ENCODE results near the gene PGAP6.
"Not testable (repeated sequence)": the region's sequence is repeated elsewhere in the genome, so short reads cannot be mapped to it uniquely, and the experiment has no call there.

PGAP6 gene, protein sequence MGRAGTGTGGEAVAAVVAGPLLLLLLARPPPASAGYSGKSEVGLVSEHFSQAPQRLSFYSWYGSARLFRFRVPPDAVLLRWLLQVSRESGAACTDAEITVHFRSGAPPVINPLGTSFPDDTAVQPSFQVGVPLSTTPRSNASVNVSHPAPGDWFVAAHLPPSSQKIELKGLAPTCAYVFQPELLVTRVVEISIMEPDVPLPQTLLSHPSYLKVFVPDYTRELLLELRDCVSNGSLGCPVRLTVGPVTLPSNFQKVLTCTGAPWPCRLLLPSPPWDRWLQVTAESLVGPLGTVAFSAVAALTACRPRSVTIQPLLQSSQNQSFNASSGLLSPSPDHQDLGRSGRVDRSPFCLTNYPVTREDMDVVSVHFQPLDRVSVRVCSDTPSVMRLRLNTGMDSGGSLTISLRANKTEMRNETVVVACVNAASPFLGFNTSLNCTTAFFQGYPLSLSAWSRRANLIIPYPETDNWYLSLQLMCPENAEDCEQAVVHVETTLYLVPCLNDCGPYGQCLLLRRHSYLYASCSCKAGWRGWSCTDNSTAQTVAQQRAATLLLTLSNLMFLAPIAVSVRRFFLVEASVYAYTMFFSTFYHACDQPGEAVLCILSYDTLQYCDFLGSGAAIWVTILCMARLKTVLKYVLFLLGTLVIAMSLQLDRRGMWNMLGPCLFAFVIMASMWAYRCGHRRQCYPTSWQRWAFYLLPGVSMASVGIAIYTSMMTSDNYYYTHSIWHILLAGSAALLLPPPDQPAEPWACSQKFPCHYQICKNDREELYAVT

DNA sequence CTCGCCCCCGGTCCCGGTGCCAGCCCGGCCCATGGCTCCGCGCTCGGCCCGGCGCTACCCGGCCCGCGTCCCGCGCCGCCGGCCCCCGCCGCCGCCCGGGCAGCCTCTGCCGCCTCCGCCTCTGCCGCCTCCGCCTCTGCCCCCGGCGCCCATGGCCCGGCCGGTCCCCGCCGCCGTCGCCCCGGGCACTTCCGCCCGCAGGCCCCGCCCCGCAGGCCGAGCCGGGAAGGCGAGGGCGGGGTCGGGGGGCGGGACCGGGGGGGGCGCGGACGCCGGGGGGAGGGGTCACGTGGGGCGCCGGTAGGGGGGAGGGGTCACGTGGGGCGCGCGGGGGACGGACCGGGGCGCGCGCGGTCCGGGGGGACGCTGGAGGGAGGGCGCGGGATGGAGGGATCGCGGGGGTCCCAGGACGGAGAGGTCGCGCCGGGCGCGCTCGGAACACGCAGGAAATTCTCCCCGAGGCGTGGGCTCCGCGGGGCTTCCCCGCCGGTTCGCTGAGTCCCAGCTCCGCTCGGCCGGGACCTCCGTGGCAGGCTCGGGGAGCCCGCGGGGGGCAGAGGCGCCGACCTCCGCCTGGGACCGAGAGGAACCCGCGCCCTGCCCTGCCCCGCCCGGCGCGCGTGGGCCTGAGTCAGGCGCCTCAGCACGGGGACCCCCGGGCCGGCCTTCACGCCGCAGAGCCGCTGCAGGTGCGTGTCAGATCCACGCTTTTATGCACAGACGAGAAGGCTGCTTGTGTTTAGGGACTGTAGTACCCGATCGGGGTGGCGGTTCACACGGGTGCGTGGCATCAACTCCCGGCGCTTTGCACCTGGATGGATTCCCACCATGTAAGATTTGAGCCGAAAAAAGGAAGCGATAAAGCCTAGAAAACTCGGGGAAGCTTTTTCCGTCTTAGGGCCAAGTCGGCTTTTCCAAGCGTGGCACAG, at the start of gene PGAP6:
Gene PGAP6 (minus strand): TSS at position 190 of the 929 bp plus-strand sequence. CDS start 157 bp downstream, at position 33.
- Mint-ChIP-seq H3K27ac (peak within 1 kb of the TSS; percentile 50), H3K4me1 (ENCODE audit: low read depth) (peaks cover 28% of the 10 kb centered on the region), H3K9me3 (ENCODE audit: low read depth) (no peaks in the 10 kb centered on the region), H3K36me3 (no peaks in the 10 kb centered on the region), H3K27me3 (no peaks in the 10 kb centered on the region), H3K4me3 (peak within 1 kb of the TSS; percentile 87)

DNA sequence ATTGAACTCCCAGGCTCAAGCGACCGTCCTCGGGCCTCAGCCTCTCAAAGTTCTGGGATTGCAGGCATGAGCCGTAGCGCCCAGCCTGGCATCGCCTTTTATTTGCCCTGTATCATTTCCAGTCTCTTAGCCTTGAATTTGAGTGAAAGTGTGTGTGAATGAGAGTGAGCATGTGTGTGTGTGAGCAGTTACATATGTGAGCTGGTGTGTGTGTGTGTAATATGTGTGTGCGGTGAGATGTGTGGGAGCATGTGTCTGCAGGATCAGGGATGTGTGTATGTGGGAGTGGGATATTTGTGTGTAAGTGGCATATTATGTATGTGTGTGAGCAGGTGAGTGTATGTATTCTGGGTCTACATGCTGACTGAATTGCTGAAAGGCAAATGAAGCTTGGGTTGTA, 49.1 kb upstream of the PGAP6 start:
- H3K4me1 Mint-ChIP-seq (ENCODE audit: low read depth), result peaks cover 28% of the 10 kb centered on the region
- H3K9me3 Mint-ChIP-seq (ENCODE audit: low read depth), result no peaks in the 10 kb centered on the region
- H3K4me3 Mint-ChIP-seq, result no peak overlapping the region
- no peak overlapping the region for H3K27ac Mint-ChIP-seq
- peaks cover 3% of the 10 kb centered on the region for H3K36me3 Mint-ChIP-seq
- H3K27me3 Mint-ChIP-seq, result no peaks in the 10 kb centered on the region

DNA sequence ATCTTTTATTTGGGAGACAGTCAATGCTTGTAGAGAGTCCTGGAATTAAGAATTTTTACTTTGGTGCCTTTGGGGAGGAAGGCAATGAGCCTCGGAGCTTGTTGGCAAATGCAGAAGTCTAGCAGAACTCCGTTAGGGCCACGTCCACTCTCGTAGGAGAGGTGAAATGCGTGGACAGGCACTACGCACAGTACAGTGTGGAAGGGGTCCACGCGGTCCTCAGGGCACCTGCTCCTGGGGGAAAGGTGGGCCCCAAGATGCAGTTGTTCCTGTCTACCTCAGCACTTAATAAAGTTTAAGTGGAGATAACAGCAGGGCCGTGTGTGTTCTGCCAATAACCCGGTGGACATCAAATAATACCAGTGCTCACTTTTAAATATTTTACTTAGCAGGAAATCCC, 45.5 kb upstream of the PGAP6 start:
- Mint-ChIP-seq H3K27ac (peak overlapping the region; percentile 70), H3K27me3 (no peaks in the 10 kb centered on the region), H3K9me3 (ENCODE audit: low read depth) (no peaks in the 10 kb centered on the region), H3K4me3 (peak overlapping the region; percentile 91), H3K36me3 (peaks cover 3% of the 10 kb centered on the region), H3K4me1 (ENCODE audit: low read depth) (peaks cover 37% of the 10 kb centered on the region)

DNA sequence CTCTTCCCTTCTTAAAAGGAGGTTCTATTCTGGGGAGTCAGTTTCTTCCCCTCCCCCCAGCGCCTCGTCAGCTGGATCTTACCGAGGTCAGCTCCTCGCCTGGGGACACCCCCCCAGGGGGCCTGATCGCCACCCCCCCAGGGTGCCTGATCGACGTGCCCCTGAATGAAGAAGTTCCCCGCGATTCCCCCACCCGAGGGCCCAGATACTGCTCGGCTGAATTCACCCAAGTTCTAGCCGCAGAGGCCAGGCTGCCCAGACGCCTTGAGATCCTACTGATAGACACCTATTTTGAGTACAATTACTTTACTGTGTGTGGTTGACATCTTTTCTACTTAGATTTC, 45.1 kb upstream of the PGAP6 start:
- peak overlapping the region; percentile 91 for H3K4me3 Mint-ChIP-seq
- H3K9me3 Mint-ChIP-seq (ENCODE audit: low read depth), result no peaks in the 10 kb centered on the region
- H3K36me3 Mint-ChIP-seq, result peaks cover 3% of the 10 kb centered on the region
- peak overlapping the region; percentile 70 for H3K27ac Mint-ChIP-seq
- no peaks in the 10 kb centered on the region for H3K27me3 Mint-ChIP-seq
- H3K4me1 Mint-ChIP-seq (ENCODE audit: low read depth), result peaks cover 37% of the 10 kb centered on the region

DNA sequence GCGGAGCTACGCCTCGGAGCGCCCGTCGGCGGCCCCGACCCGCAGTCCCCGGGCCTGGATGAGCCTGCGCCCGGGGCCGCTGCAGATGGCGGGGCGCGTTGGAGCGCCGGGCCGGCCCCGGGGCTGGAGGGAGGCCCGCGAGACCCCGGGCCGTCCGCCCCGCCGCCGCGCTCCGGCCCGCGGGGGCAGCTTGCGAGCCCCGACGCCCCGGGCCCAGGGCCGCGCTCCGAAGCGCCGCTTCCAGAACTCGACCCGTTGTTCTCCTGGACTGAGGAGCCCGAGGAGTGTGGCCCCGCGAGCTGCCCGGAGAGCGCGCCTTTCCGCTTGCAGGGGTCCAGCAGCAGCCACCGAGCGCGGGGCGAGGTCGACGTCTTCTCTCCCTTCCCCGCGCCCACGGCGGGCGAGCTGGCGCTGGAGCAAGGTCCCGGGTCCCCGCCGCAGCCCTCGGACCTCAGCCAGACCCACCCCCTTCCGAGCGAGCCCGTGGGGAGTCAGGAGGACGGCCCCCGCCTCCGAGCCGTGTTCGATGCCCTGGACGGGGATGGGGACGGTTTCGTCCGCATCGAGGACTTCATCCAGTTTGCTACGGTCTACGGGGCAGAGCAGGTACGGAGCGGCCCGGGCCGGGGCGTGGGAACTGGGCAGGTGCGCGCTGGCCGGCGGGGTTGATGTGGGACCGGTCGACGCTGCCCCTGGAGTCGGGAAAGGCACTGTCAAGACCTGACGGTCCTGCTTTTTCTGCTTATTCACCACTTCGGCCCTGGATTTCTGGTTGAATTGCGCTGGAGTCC, 44.5 kb upstream of the PGAP6 start:
- Mint-ChIP-seq H3K27ac (no peak overlapping the region), H3K4me3 (peak overlapping the region; percentile 91), H3K36me3 (peaks cover 3% of the 10 kb centered on the region), H3K9me3 (ENCODE audit: low read depth) (no peaks in the 10 kb centered on the region), H3K27me3 (no peaks in the 10 kb centered on the region), H3K4me1 (ENCODE audit: low read depth) (peaks cover 37% of the 10 kb centered on the region)

DNA sequence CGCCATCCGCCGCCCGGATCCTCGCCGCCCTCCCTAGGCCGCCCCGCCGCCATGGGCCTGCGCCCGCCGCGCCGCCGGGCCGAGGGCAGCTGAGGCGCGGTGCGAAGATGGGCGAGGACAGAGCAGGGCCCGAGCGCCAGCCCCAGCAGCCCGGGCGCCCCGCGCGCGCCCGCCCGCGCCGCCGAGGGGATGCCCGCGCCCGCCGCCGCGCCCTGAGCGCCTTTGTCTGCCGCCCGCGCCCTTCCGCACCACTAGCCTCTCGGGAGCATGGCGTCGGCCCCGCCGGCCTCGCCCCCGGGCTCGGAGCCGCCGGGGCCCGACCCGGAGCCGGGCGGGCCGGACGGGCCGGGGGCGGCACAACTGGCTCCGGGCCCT, 43.9 kb upstream of the PGAP6 start:
- H3K9me3 Mint-ChIP-seq (ENCODE audit: low read depth), result no peaks in the 10 kb centered on the region
- H3K27me3 Mint-ChIP-seq, result no peaks in the 10 kb centered on the region
- peaks cover 33% of the 10 kb centered on the region for H3K4me1 Mint-ChIP-seq (ENCODE audit: low read depth)
- peak overlapping the region; percentile 84 for H3K4me3 Mint-ChIP-seq
- H3K27ac Mint-ChIP-seq, result no peak overlapping the region
- H3K36me3 Mint-ChIP-seq, result peaks cover under 1% of the 10 kb centered on the region

DNA sequence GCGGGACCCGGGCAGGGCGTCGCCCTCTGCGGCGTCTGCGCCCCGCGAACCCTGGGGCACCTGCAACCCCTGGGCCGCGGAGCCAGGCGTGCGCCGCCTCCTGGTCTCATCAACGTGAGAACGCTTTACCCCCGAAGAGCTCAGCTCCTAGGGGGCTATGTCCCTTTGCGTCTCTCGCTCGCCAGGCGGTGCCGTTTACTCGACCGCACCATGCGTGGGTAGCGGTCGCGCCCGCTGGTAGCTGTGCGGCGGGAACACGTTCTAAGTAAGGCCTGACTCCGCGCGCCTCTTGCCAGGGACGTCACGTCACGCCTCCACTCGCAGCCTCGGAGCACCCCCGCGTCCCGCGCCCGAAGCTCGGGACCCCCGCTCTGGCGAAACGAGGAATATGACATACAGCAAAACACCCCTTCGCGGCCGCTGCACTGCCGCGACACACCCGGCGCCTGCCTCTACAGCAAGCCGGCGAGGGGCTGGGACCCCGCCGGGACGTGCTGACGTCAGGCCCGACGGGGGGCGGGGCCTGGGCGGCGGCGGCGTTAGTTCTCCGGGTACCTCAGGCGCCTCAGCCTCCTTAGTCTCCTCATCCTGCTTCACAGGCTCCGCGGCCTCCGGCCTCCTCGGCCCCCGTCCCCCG, 43.4 kb upstream of the PGAP6 start, which contains the start of gene RAB11FIP3:
Gene RAB11FIP3 (plus strand): TSS at position 568 of the 637 bp plus-strand sequence. CDS start 358 bp downstream, outside the sequence.
- Mint-ChIP-seq H3K27ac (peak within 1 kb of the TSS; percentile 87), H3K36me3 (no peaks in the 10 kb centered on the region), H3K4me3 (peak within 1 kb of the TSS; percentile 91), H3K27me3 (no peaks in the 10 kb centered on the region), H3K9me3 (ENCODE audit: low read depth) (no peaks in the 10 kb centered on the region), H3K4me1 (ENCODE audit: low read depth) (peaks cover 33% of the 10 kb centered on the region)

DNA sequence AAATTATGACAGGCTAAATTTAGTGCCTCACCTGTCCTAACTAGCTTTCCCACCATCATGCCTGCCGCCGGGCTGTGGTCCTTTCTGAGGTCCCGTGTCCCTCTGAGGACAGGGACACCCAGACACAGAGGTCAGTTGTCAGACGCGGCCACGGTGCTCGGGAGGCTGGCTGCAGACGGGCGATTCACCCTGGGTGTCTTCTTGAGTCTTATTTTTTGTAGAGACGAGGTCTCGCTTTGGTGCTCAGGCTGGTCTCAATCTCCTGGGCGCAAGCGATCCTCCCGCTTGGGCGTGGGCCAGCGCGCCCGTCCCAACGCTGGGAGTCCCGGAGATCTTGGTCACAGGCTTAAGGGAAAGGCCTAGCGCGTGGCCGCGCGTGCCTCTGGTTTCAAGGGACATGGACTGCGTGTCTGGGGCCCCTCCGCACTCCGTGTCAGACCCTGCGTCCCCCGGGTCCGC, 42.9 kb upstream of the PGAP6 start:
- H3K9me3 Mint-ChIP-seq (ENCODE audit: low read depth), result no peaks in the 10 kb centered on the region

DNA sequence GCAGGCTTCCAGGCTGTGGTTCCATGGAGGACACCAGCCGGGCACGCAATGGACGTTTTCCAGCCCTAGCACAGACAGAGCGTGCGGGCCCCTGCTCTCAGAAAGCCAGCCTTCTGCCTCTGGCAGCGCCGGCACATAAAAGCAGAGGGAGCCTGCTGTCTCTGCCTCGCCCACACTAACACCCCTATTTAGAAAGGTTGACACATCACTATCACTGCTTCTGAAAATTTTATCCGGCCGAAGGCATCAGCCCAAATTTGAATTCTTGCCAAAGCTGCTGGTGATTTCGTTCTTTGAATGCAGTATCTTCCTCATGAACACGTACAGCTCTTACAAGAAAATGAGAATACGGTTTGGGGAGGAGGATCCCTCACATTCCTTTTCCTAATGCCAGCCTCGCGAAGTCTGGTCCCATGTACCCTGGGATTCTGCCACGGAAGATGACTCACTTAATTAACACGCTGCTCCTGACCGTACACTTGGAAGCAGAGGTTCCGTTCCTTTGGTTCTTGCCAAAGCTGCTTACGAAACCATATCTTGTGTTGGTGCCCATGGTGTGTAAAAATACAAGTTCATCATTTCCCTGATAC, 42.4 kb upstream of the PGAP6 start:
- Mint-ChIP-seq H3K9me3 (ENCODE audit: low read depth) (no peaks in the 10 kb centered on the region), H3K27ac (peak overlapping the region; percentile 50), H3K27me3 (no peaks in the 10 kb centered on the region), H3K4me1 (ENCODE audit: low read depth) (peaks cover 30% of the 10 kb centered on the region), H3K36me3 (no peaks in the 10 kb centered on the region), H3K4me3 (peak overlapping the region; percentile 84)

More for the DNA sequence above, 42.9 kb upstream of the PGAP6 start:
- H3K4me3 Mint-ChIP-seq, result peak overlapping the region; percentile 84
- no peaks in the 10 kb centered on the region for H3K27me3 Mint-ChIP-seq
- peak overlapping the region; percentile 50 for H3K27ac Mint-ChIP-seq
- no peaks in the 10 kb centered on the region for H3K36me3 Mint-ChIP-seq
- peaks cover 30% of the 10 kb centered on the region for H3K4me1 Mint-ChIP-seq (ENCODE audit: low read depth)

DNA sequence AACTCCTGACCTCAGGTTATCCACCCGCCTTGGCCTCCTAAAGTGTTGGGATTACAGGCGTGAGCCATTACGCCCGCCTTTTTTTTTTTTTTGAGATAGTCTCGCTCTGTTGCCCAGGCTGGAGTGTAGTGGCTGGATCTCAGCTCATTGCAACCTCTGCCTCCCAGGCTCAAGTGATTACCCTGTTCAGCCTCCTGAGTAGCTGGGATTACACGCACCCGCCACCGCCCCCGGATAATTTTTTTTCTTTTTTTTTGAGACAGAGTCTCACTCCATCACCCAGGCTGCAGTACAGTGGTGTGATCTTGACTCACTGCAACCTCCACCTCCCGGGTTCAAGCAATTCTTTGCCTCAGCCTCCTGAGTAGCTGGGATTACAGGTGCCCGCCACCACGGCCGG, 40.4 kb upstream of the PGAP6 start:
- not testable (repeated sequence) for H3K4me3 Mint-ChIP-seq

DNA sequence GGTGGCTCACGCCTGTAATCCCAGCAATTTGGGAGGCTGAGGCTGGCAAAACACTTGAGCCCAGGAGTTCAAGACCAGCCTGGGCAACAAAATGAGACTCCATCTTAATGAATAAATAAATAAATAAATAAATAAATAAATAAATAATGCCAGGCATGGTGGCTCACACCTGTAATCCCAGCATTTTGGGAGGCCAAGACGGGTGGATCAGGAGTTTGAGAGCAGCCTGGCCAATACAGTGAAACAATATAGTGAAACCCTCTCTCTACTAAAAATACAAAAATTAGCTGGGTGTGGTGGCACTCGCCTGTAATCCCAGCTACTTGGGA, 33.4 kb upstream of the PGAP6 start:
- not testable (repeated sequence) for H3K4me3 Mint-ChIP-seq; H3K4me1 Mint-ChIP-seq (ENCODE audit: low read depth); H3K27ac Mint-ChIP-seq; H3K9me3 Mint-ChIP-seq (ENCODE audit: low read depth); H3K27me3 Mint-ChIP-seq; H3K36me3 Mint-ChIP-seq

More for the DNA sequence above, 40.4 kb upstream of the PGAP6 start:
- H3K4me1 Mint-ChIP-seq (ENCODE audit: low read depth), result peaks cover 13% of the 10 kb centered on the region
- H3K36me3 Mint-ChIP-seq; H3K9me3 Mint-ChIP-seq (ENCODE audit: low read depth); H3K27ac Mint-ChIP-seq; H3K27me3 Mint-ChIP-seq: not testable (repeated sequence)

DNA sequence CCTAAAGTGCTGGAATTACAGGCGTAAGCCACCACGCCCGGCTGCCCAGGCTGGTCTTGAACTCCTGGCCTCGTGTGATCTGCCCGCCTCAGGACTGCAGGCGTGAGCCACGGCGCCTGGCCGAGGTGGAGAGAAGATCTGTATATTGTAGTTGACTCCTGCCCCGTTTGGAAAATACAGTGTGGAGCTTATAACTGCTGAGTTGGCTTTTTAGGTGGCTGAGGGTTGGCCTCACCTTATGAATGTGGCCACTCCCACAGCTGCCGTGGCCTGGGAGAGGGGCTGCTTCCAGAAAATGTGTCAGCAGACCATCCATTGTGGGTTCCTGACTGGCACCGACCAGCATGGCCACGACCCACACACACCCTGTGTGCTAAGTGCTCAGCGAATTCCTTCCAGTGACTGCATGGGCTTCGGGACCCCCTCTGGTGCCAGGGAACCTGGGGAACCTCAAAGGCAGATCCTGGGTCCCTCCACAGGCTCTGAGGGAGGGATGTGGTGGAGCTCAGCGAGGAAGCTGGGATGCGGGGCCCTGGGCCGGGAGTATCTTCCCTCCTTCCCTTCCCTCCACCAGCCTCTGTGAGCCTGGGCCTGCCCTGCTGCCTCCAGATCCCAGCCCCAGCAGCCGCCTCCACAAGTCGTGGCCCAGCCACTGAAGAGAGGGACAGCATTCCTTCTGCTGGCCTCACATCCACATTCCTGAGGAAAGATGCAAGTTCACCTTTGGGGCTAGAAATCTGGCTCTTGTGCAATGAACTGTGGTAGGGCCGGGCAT, 32.8 kb upstream of the PGAP6 start:
- Mint-ChIP-seq H3K27ac (no peak overlapping the region), H3K9me3 (ENCODE audit: low read depth) (no peaks in the 10 kb centered on the region), H3K27me3 (no peaks in the 10 kb centered on the region), H3K36me3 (no peaks in the 10 kb centered on the region), H3K4me1 (ENCODE audit: low read depth) (no peaks in the 10 kb centered on the region), H3K4me3 (no peak overlapping the region)
